GM18520 (cell line): ENCODE data around the gene PRR4.

Experiments used
- ATAC-seq: cut with Tn5 transposase; IDR thresholded peaks from one replicate; pipeline ENCODE4 v1.9.1; 2021; ENCODE audit not compliant: unreplicated experiment

Gene PRR4

GRCh38 chr12:10849425-10849878 lies at the start of gene PRR4:
Gene PRR4, minus strand, starts transcription at chr12:10849475. Its CDS starts 38 bp downstream, at chr12:10849437.
- no peak for ATAC-seq

- no peak for ATAC-seq
These were observed 47.6 kb upstream of the PRR4 start for GRCh38 chr12:10896854-10897253.

- no peak for ATAC-seq
These were observed 42.7 kb upstream of the PRR4 start for GRCh38 chr12:10891937-10892336.

- ATAC-seq: no peak
These were observed 40.0 kb upstream of the PRR4 start for GRCh38 chr12:10889226-10889625.

- ATAC-seq: no peak
These were observed 34.9 kb upstream of the PRR4 start, which contains the start of gene PRH1 for GRCh38 chr12:10884086-10884725. Gene PRH1, minus strand, starts transcription at chr12:10884255. Its CDS starts 38 bp downstream, at chr12:10884217.

- ATAC-seq: no peak
These were observed 24.1 kb upstream of the PRR4 start for GRCh38 chr12:10873378-10873777.

GRCh38 chr12:10867381-10867780 lies 18.1 kb upstream of the PRR4 start:
- no peak for ATAC-seq

GRCh38 chr12:10863512-10864218 lies 14.4 kb upstream of the PRR4 start:
- no peak for ATAC-seq

- no peak for ATAC-seq
These were observed 12.1 kb upstream of the PRR4 start for GRCh38 chr12:10861366-10861765.

- no peak for ATAC-seq
These were observed 6.5 kb upstream of the PRR4 start for GRCh38 chr12:10855807-10856206.

GRCh38 chr12:10853776-10854175 lies 4.5 kb upstream of the PRR4 start:
- no peak for ATAC-seq

GRCh38 chr12:10851243-10851858 lies 2.1 kb upstream of the PRR4 start:
- no peak for ATAC-seq

GRCh38 chr12:10847744-10848143 lies 1.5 kb downstream of the PRR4 start:
- no peak for ATAC-seq

- no peak for ATAC-seq
These were observed 6.4 kb downstream of the PRR4 start for GRCh38 chr12:10842862-10843261.

- no peak for ATAC-seq
These were observed 10.8 kb downstream of the PRR4 start for GRCh38 chr12:10838461-10838860.

- ATAC-seq: no peak
These were observed 19.3 kb downstream of the PRR4 start for GRCh38 chr12:10829994-10830393.

GRCh38 chr12:10826258-10826657 lies 23.0 kb downstream of the PRR4 start, which contains the start of gene TAS2R10:
Gene TAS2R10, minus strand, starts transcription at chr12:10826358. Its CDS starts 89 bp downstream, at chr12:10826269.
- ATAC-seq: no peak

GRCh38 chr12:10824957-10825356 lies 24.3 kb downstream of the PRR4 start:
- no peak for ATAC-seq

- ATAC-seq: no peak
These were observed 37.3 kb downstream of the PRR4 start for GRCh38 chr12:10811883-10812536.

- ATAC-seq: no peak
These were observed 39.2 kb downstream of the PRR4 start, which contains the start of gene TAS2R9 for GRCh38 chr12:10810068-10810467. Gene TAS2R9, minus strand, starts transcription at chr12:10810168. Its CDS starts 93 bp downstream, at chr12:10810075.

GRCh38 chr12:10807186-10807585 lies 42.1 kb downstream of the PRR4 start, which contains the start of gene TAS2R8:
Gene TAS2R8, minus strand, starts transcription at chr12:10807286. Its CDS starts 306 bp downstream, at chr12:10806980.
- no peak for ATAC-seq
